ENCODE data around the gene EPC2. TPM values are rescaled to one million over a fixed set of nuclear protein-coding genes. Genes with fewer than 3 reads are reported as not detected.

EPC2 gene
- total RNA-seq, 1 donor from 2014 or later = 39.3 TPM

- Histone ChIP-seq H3F3A (ENCODE audit: low read depth) (no peaks in the 10 kb centered on the region), H3K4me1 (peaks cover 13% of the 10 kb centered on the region), H3K9me3 (ENCODE audit: low read depth) (no peaks in the 10 kb centered on the region), H3K79me2 (ENCODE audit: low read depth) (no peaks in the 10 kb centered on the region), H3K27ac (no peak overlapping the region), H3K4me2 (peak overlapping the region; percentile 29), H2AFZ (replicated peaks) (no peak overlapping the region), H3K27me3 (no peaks in the 10 kb centered on the region), H3K9ac (no peak overlapping the region), H4K20me1 (ENCODE audit: low read depth) (no peaks in the 10 kb centered on the region), H3K36me3 (no peaks in the 10 kb centered on the region), H3K4me3 (no peak overlapping the region)
- Mint-ChIP-seq H3K27ac (no peak overlapping the region), H3K9me3 (no peaks in the 10 kb centered on the region), H3K36me3 (no peaks in the 10 kb centered on the region), H3K4me3 (no peak overlapping the region), H3K27me3 (ENCODE audit: insufficient read depth, low read depth) (peaks cover 8% of the 10 kb centered on the region), H3K4me1 (peaks cover 7% of the 10 kb centered on the region)
- peak; percentile 73 for DNase-seq (ENCODE audit: low spot score)
- no peak for TF ChIP-seq EZH2 (IDR thresholded peaks at IDR 0.05)
- no peak for TF ChIP-seq EZH2phosphoT487 (IDR thresholded peaks at IDR 0.05)
- peak; percentile 67 for TF ChIP-seq CTCF (IDR thresholded peaks at IDR 0.05)
Observed at GRCh38 chr2:148813603-148814065, 169.1 kb downstream of the EPC2 start.

- no peak for TF ChIP-seq CTCF (IDR thresholded peaks at IDR 0.05)
- no peak for TF ChIP-seq EZH2phosphoT487 (IDR thresholded peaks at IDR 0.05)
- no peak for TF ChIP-seq EZH2 (IDR thresholded peaks at IDR 0.05)
- Mint-ChIP-seq H3K27me3 (ENCODE audit: insufficient read depth, low read depth) (peaks cover 8% of the 10 kb centered on the region), H3K36me3 (no peaks in the 10 kb centered on the region), H3K27ac (no peak overlapping the region), H3K4me1 (peaks cover 7% of the 10 kb centered on the region), H3K9me3 (no peaks in the 10 kb centered on the region), H3K4me3 (no peak overlapping the region)
- no peaks in the 10 kb centered on the region for H3K27me3 ChIP-seq
- H3K9ac ChIP-seq = no peak overlapping the region
- no peak overlapping the region for H3K27ac ChIP-seq
- H3K9me3 ChIP-seq (ENCODE audit: low read depth) = no peaks in the 10 kb centered on the region
- no peaks in the 10 kb centered on the region for H3K79me2 ChIP-seq (ENCODE audit: low read depth)
- H3K36me3 ChIP-seq = no peaks in the 10 kb centered on the region
- H3F3A ChIP-seq (ENCODE audit: low read depth) = no peaks in the 10 kb centered on the region
- peaks cover 13% of the 10 kb centered on the region for H3K4me1 ChIP-seq
- H4K20me1 ChIP-seq (ENCODE audit: low read depth) = no peaks in the 10 kb centered on the region
- no peak overlapping the region for H2AFZ ChIP-seq (replicated peaks)
- DNase-seq (ENCODE audit: low spot score) = no peak
- H3K4me2 ChIP-seq = no peak overlapping the region
- H3K4me3 ChIP-seq = no peak overlapping the region
Observed at GRCh38 chr2:148814143-148814859, 169.8 kb downstream of the EPC2 start.

GRCh38 chr2:148814860-148815419 lies 170.4 kb downstream of the EPC2 start:
- H3K9ac ChIP-seq = no peak overlapping the region
- no peaks in the 10 kb centered on the region for H3K36me3 ChIP-seq
- no peak overlapping the region for H2AFZ ChIP-seq (replicated peaks)
- no peaks in the 10 kb centered on the region for H4K20me1 ChIP-seq (ENCODE audit: low read depth)
- peaks cover 7% of the 10 kb centered on the region for H3K4me1 Mint-ChIP-seq
- no peaks in the 10 kb centered on the region for H3F3A ChIP-seq (ENCODE audit: low read depth)
- peaks cover 13% of the 10 kb centered on the region for H3K4me1 ChIP-seq
- no peaks in the 10 kb centered on the region for H3K9me3 Mint-ChIP-seq
- no peak for DNase-seq (ENCODE audit: low spot score)
- no peaks in the 10 kb centered on the region for H3K27me3 ChIP-seq
- no peaks in the 10 kb centered on the region for H3K9me3 ChIP-seq (ENCODE audit: low read depth)
- H3K27ac Mint-ChIP-seq = no peak overlapping the region
- TF ChIP-seq EZH2phosphoT487 (IDR thresholded peaks at IDR 0.05) (no peak), CTCF (IDR thresholded peaks at IDR 0.05) (no peak), EZH2 (IDR thresholded peaks at IDR 0.05) (no peak)
- H3K79me2 ChIP-seq (ENCODE audit: low read depth) = no peaks in the 10 kb centered on the region
- no peak overlapping the region for H3K4me2 ChIP-seq
- no peak overlapping the region for H3K27ac ChIP-seq
- no peak overlapping the region for H3K4me3 ChIP-seq
- no peaks in the 10 kb centered on the region for H3K36me3 Mint-ChIP-seq
- H3K4me3 Mint-ChIP-seq = no peak overlapping the region
- peaks cover 8% of the 10 kb centered on the region for H3K27me3 Mint-ChIP-seq (ENCODE audit: insufficient read depth, low read depth)
